Activated naive CD4-positive, alpha-beta T cell treated with anti-CD3 and anti-CD28 coated beads, Interleukin-2, amount 50 U/mL, for 16 hours (primary cell): ENCODE results near the gene ORM1.
"Not testable (repeated sequence)": the region's sequence is repeated elsewhere in the genome, so short reads cannot be mapped to it uniquely, and the experiment has no call there.

Experiments used
- DNase-seq: peaks from one replicate; pipeline ENCODE4 v3.0.0-alpha.2; 2020

Gene ORM1

GRCh38 chr9:114325684-114326254, 2.9 kb downstream of the ORM1 start:
- not testable (repeated sequence) for DNase-seq

DNA sequence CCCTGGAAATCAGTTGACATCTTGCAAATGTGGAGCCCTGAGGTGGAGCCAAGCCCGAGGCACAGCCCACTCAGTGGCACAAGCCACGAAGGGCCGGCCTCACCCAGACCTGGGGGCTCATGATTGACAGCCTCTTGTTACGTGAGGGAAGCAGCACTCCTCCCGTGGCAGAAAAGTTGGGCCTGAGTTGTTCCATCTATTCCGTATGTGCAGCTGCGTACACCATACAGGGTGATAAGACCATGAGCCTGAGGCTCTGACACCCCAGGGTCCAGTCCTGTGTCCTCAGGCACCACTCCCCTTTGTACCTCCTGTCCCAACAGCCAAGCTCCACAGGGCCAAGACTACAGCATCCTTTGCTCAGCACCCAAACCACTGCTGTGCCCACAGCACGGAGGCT, 4.9 kb downstream of the ORM1 start:
- DNase-seq = no peak

DNA sequence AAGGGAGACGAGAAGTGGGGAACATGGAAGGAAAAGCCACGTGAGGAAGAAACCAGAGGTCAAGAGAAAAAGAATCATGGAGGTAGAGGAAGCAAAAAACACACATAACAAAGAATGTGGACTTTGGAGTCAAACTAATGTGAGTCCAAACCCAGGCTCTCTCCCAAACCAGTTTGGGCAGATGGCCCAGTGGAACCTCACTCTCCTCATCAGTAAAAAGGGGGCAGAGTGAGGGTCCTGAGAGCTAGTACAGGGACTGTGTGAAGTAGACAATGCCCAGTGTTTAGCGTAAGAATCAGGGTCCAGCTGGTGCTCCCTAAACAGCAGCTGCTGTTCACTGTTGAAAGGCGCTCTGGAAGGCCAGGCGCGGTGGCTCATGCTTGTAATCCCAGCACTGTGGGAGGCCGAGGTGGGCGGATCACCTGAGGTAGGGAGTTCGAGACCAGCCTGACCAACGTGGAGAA, 5.5 kb downstream of the ORM1 start:
- DNase-seq = not testable (repeated sequence)

GRCh38 chr9:114328937-114329624, 6.2 kb downstream of the ORM1 start:
- not testable (repeated sequence) for DNase-seq

GRCh38 chr9:114329625-114330022, 6.7 kb downstream of the ORM1 start, which contains the start of gene ORM2:
Gene ORM2 (plus strand): TSS chr9:114329869. CDS start chr9:114329905, 36 bp downstream.
- not testable (repeated sequence) for DNase-seq

- no peak for DNase-seq
Observed at GRCh38 chr9:114330636-114331035, 7.7 kb downstream of the ORM1 start.

- not testable (repeated sequence) for DNase-seq
Observed at GRCh38 chr9:114331229-114332195, 8.6 kb downstream of the ORM1 start.

DNA sequence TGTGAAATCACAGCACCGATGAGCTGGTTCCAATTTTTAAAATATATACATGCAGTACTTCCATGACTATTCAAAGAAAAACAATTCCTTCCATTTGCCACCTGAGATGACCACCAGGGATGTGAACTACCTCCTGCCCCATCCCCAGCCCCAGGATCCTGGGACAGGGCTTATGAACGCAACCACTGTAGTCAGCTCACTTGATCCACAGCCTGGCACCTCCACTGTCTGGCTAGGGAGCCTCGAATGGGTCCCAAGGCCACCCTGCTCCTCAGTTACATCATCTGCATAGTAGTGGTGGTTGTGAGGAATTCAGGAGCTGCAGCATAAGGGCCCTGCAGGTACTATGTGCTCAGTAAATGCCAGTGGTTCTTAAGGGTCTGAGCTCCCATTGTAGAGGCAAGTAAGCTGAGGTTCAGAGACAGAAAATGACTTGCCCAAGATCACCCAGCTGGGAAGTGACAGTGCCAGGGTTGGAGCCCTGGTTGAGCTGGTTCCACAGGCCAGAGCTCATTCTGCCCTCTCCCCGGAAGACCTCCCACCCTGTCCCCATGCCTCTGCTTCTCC, 9.7 kb downstream of the ORM1 start:
- not testable (repeated sequence) for DNase-seq

- not testable (repeated sequence) for DNase-seq
Observed at GRCh38 chr9:114333718-114334117, 10.8 kb downstream of the ORM1 start.

DNA sequence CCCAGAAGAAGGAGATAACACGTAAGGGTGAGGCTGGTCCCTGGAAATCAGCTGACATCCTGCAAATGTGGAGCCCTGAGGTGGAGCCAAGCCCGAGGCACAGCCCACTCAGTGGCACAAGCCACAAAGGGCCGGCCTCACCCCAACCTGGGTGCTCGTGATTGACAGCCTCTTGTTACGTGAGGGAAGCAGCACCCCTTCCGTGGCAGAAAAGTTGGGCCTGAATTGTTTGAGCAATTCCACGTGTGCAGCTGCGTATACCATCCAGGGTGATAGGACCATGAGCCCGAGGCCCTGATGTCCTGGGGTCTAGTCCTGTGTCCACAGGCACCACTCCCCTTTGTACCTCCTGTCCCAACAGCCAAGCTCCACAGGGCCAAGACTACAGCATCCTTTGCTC, 11.6 kb downstream of the ORM1 start:
- no peak for DNase-seq

- no peak for DNase-seq
Observed at GRCh38 chr9:114335745-114336144, 12.8 kb downstream of the ORM1 start.

DNA sequence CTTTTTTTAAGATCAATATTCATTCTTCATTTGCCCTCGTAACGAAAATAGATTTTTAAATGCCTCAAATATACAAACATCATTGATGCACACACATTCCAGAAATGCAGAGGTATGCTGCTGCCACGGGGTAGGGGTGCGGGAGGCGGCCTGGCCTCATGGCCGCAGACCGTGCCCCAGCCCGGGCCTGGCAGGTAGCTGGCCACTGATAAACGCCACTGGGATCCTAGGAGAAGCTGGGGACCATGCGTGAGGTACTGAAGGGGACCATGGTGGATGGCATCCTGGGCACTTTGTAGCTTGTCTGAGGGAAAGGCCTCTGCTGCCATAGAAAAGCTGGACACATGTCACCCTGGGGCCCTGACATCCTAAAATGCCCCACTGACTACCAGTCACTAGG, 13.3 kb downstream of the ORM1 start:
- DNase-seq = no peak

DNA sequence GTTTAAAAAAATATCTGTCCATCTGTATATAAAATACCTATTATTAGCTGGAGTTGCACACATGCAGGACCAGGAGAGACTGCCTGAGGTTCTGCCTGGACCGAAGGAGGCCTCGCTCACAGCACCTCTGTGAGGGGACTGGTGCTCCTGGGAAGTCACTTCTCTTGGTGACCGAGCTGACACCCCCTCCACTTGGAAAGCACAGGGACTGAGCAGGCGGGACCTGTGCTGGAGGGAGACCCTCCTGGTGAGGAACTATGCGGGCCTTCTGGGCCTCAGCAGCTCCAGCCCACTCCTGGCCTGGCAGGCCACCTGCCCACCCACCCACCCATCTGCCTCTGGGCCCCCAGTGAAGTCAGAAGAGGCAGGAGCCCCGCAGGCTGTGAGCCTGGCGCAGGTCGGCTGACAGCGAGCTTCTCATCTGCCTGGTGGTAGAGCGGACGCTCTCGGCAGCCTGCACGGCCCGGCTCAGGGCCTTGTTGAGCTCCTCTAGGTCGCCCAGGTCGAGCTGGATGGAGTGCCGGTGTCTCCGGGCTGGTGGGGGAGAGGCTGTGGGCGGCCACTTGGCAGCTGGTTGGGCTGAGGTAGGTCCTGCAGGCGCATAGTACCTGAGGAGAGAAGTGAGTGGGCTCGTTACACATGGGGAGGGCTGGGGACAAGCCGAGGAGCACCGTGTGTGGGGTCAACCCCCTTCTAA, 13.9 kb downstream of the ORM1 start:
- no peak for DNase-seq

- DNase-seq = no peak
Observed at GRCh38 chr9:114338187-114338586, 15.3 kb downstream of the ORM1 start.

DNA sequence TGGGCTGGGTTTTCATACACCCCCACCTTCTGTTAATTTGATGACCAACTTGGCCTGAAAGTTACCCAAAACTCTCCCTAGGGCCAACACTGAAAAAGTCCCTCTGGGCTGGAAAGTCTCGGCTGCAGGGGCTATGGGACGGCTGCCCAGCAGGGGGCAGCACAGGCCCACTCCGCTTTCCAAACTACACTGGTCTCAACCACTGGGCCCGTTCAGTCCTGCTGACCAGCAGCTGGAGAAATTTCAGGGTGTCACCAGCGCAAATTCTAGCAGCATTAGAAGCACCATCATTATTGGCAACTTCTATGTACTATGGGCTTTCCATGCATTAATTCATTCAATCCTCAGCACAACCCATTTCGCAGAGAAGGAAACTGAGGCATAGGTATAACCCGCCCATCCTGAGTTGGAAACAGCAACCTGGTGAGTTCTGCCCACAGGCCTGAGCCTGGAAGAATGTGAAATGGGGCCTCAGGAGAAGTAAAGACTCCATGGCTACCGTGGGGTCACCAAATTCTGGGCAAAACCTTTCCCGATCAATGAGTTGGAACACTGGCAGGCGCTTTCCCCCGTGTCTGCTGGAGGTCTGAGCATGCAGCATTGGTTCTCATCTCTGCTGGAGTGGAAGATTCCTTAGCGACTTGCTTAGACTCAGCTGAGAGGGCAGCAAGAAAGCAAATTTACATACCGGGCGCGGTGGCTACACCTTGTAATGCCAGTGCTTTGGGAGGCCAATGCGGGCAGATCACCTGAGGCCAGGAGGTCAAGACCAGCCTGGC, 16.4 kb downstream of the ORM1 start:
- peak; percentile 60 for DNase-seq

GRCh38 chr9:114341152-114341830, 18.4 kb downstream of the ORM1 start:
- no peak for DNase-seq

DNA sequence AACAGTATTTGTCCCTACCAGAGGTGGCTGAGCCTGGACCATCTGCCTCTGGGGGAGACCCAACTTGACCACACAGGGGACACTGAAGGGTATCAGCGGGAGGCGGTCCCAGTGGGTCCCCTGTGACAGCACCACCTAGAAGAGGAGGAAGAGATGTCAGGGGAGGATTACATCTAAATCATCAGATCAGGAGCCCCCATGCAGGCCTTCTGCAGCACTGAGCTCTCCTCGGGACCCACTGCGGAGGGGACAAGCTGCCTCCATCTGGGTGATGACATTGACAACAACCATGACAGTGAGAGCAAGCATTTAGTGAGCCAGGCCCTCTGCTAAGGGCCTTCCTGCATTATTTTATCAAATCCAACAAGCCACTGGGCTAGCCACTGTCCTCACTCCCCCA, 19.1 kb downstream of the ORM1 start:
- no peak for DNase-seq

DNA sequence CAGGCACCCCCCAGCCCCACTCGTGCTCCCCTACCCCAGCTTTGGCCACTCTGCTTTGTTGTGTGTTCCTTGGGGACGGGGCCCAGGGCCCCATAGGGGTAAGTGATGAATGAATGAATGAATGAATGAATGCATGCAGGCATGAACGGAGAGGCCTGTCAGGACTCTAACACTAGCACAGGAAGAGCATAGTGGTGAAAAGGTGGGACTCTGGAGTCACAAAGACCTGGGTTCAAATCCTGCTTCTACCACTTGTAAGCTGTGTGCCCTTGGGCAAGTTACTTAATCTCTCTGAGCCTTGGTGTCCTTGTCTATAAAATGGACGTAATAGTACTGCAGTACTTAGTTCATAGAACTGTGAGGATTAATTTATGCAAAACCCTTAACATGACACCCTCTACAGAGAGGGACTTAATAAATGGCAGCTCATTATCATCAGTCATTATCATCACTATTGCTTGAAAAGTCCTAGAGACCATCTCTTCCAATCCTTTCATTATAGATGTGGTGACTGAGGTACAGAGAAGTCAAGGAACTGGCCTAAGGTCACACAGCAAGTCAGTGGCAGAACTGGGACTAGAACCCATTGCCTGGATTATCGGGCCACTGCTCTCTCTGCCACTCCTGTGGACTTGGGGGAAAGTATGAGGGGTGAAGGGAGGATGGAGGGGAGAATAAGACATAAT, 20.0 kb downstream of the ORM1 start:
- no peak for DNase-seq

DNA sequence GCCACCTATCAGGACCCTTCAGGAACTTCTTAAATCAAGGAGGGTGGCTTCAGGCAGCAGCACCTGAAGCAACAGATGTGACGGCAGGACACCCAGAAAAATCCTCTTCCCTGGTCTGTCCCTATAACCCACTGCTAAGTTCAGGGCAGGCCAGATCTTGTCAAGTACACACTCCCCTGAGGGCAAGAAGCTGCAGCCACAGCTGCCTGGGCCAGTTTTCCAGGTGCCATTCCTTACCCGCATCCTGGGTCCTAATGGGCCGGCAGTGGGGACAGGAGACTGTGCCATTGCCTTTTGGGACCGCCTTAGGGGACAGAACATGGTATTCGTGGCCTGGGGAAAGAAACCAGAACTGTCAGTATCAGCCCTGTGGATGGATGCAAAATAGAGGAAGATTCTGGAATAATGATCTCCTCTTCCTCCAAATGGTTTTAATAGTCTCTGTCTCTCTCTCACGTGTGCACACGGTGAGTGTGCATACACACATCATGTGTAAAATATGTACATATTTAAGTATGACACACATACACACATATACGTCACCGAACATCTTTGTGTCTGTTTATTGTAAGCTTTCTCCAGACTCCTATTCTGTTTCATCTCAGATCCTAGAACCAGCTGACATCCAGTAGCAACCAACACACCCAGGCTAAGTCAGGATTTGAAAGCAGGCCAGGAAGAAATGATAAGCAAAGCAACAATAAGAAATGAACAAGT, 20.7 kb downstream of the ORM1 start:
- DNase-seq = no peak

DNA sequence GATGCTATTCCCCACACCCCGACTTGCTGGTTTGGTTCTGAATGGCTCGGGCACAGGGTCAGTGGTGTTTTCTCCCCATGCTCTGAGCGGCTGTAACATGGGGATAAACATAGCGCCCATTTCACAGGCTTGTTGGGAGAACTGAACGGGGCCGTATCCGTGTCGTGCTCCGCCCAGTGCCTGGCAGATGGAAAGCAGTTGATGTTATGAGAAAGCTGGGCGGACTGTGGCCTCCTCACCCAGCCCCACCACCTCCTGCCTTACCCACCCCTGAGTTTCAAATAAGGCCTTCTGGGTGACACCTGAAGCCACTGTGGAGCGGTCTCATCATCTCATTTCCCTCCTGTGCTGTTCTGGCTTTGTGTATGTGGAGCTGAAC, 21.3 kb downstream of the ORM1 start:
- no peak for DNase-seq
